Natural killer cell (primary cell): ENCODE results near the gene AJUBA. TPM values are rescaled to one million over a fixed set of nuclear protein-coding genes. Genes with fewer than 3 reads are reported as not detected.
A peak's percentile ranks its signal among the peaks of the same experiment; 100 is the strongest.

Source experiments
- ATAC-seq, 3 donors: fragments of 150-1000 bp in 2 of 3; fragments of 200-7000 bp in 1 of 3; cut with Tn5 transposase; 1 replicate in 1 of 3; 2 replicates in 2 of 3; pipeline ENCODE4 v1.10.0; 2021; ENCODE audit warnings: mild to moderate bottlenecking in 2 of 3, moderate library complexity in 2 of 3
- DNase-seq, 2 donors: peaks; one replicate each; pipeline versions ENCODE4 v3.0.0 to v3.0.0-alpha.2; 2013 to 2021; ENCODE audit warnings: mixed read lengths in 1 of 2
- H3K27ac ChIP-seq: one replicate; pipeline ENCODE4 v1.5.1; 2013; ENCODE audit warnings: mild to moderate bottlenecking, low read length
- H3K27me3 ChIP-seq: one replicate; pipeline ENCODE4 v1.6.1; 2013; ENCODE audit warnings: low read length; ENCODE audit not compliant: control insufficient read depth, insufficient read depth
- H3K36me3 ChIP-seq: one replicate; pipeline ENCODE4 v1.6.1; 2013; ENCODE audit warnings: low read length; ENCODE audit not compliant: control insufficient read depth, insufficient read depth
- H3K4me1 ChIP-seq: one replicate; pipeline ENCODE4 v1.6.1; 2013; ENCODE audit warnings: low read length; ENCODE audit not compliant: control insufficient read depth, insufficient read depth
- H3K4me3 ChIP-seq: one replicate; pipeline ENCODE4 v1.5.1; 2013; ENCODE audit warnings: low read length
- H3K9me3 ChIP-seq: one replicate; pipeline ENCODE4 v1.6.1; 2013; ENCODE audit warnings: low read length; ENCODE audit not compliant: control insufficient read depth, insufficient read depth
- H3K27ac Mint-ChIP-seq, 2 donors: one replicate each; pipeline ENCODE4 v1.8.0; 2022; ENCODE audit warnings: mild to moderate bottlenecking in 2 of 2, mixed read lengths in 2 of 2, moderate library complexity in 1 of 2
- H3K27me3 Mint-ChIP-seq, 2 donors: one replicate each; pipeline ENCODE4 v1.8.0; 2022; ENCODE audit warnings: low read depth in 2 of 2, mixed read lengths in 2 of 2
- H3K36me3 Mint-ChIP-seq: one replicate; pipeline ENCODE4 v1.8.0; 2022; ENCODE audit warnings: mixed read lengths
- H3K4me1 Mint-ChIP-seq, 2 donors: one replicate each; pipeline ENCODE4 v1.8.0; 2022; ENCODE audit warnings: mixed read lengths in 2 of 2
- H3K4me3 Mint-ChIP-seq: one replicate; pipeline ENCODE4 v1.8.0; 2022; ENCODE audit warnings: mild to moderate bottlenecking, moderate library complexity, mixed read lengths
- H3K9me3 Mint-ChIP-seq, 2 donors: one replicate each; pipeline ENCODE4 v1.8.0; 2022; ENCODE audit warnings: mixed read lengths in 2 of 2
- CTCF ChIP-seq: fragments of 200-600 bp; IDR thresholded peaks from one replicate; pipeline ENCODE4 v1.8.0; 2022; ENCODE audit warnings: antibody characterized with exemption
- WGBS: methylation state at CpG from one replicate; pipeline ENCODE4 v1.1.7; 2013; ENCODE audit warnings: missing lambda C conversion rate; ENCODE audit not compliant: insufficient coverage; 5-methylcytosine and 5-hydroxymethylcytosine counted together
- intact Hi-C: fragments of 100-400 bp; cut with micrococcal nuclease; formaldehyde crosslinking; loops from one replicate; pipeline ENCODE4 v1.14.2; 2022
- total RNA-seq, 4 donors: library from RNA; stranded (reverse); fragments of 120-200 nt in 1 of 4; gene quantifications; one replicate each; pipeline versions ENCODE4 v1.2.3 to v1.2.4, GENCODE V29; 2013 to 2022

AJUBA gene
- total RNA-seq, 3 donors from 2014 or later (not counting 1 experiment from before 2014, with no cell fraction given) = 0.45 to 0.61 (median 0.56) TPM

- Histone ChIP-seq H3K27me3 (no peaks in the 10 kb centered on the region), H3K4me1 (no peaks in the 10 kb centered on the region), H3K36me3 (peaks cover 17% of the 10 kb centered on the region), H3K27ac (no peak overlapping the region), H3K9me3 (no peaks in the 10 kb centered on the region), H3K4me3 (no peak overlapping the region)
- WGBS = 91% methylated on average over 7 of the region's 8 CpGs
- intact Hi-C loops = no loop called here
- no peak for ATAC-seq
- Mint-ChIP-seq H3K27ac (peak overlapping the region in 1 of 2 donors; percentile 13), H3K27me3 (no peaks in the 10 kb centered on the region), H3K4me1 (peaks cover 10 to 13% of the 10 kb centered on the region in 2 donors), H3K4me3 (no peak overlapping the region), H3K36me3 (peaks cover 13% of the 10 kb centered on the region), H3K9me3 (no peaks in the 10 kb centered on the region)
- TF ChIP-seq CTCF = no peak
- peak in 1 of 2 donors; percentile 35 for DNase-seq
Observed at GRCh38 chr14:23023022-23023794, 40.9 kb upstream of the AJUBA start.

- H3K36me3 Mint-ChIP-seq = peaks cover 13% of the 10 kb centered on the region
- no peak overlapping the region for H3K27ac Mint-ChIP-seq
- peaks cover 5 to 13% of the 10 kb centered on the region in 2 donors for H3K4me1 Mint-ChIP-seq
- intact Hi-C loops = no loop called here
- 86% methylated on average over 7 of the region's 7 CpGs for WGBS
- Histone ChIP-seq H3K9me3 (no peaks in the 10 kb centered on the region), H3K4me1 (no peaks in the 10 kb centered on the region), H3K36me3 (peaks cover 12% of the 10 kb centered on the region), H3K27me3 (no peaks in the 10 kb centered on the region), H3K27ac (no peak overlapping the region), H3K4me3 (no peak overlapping the region)
- no peak overlapping the region for H3K4me3 Mint-ChIP-seq
- DNase-seq (no peak), ATAC-seq (no peak)
- H3K9me3 Mint-ChIP-seq = no peaks in the 10 kb centered on the region
- no peaks in the 10 kb centered on the region for H3K27me3 Mint-ChIP-seq
- TF ChIP-seq CTCF = no peak
Observed at GRCh38 chr14:23021889-23022442, 39.6 kb upstream of the AJUBA start.

- ATAC-seq (no peak), DNase-seq (no peak)
- peaks cover 5 to 13% of the 10 kb centered on the region in 2 donors for H3K4me1 Mint-ChIP-seq
- WGBS = 95% methylated on average over 9 of the region's 9 CpGs
- H3K27me3 ChIP-seq = no peaks in the 10 kb centered on the region
- H3K9me3 ChIP-seq = no peaks in the 10 kb centered on the region
- no peak for TF ChIP-seq CTCF
- peaks cover 11% of the 10 kb centered on the region for H3K36me3 ChIP-seq
- H3K36me3 Mint-ChIP-seq = peaks cover 13% of the 10 kb centered on the region
- H3K9me3 Mint-ChIP-seq = no peaks in the 10 kb centered on the region
- intact Hi-C loops = no loop called here
- no peaks in the 10 kb centered on the region for H3K27me3 Mint-ChIP-seq
- H3K4me3 ChIP-seq = no peak overlapping the region
- H3K4me3 Mint-ChIP-seq = no peak overlapping the region
- no peaks in the 10 kb centered on the region for H3K4me1 ChIP-seq
- no peak overlapping the region for H3K27ac ChIP-seq
- H3K27ac Mint-ChIP-seq = no peak overlapping the region
Observed at GRCh38 chr14:23021434-23021833, 39.1 kb upstream of the AJUBA start.
